DND-41 (cell line): ENCODE results near the gene NT5DC3.

ENCODE experiments used
- ATAC-seq: fragments of 200-7000 bp; cut with Tn5 transposase; 3 replicates; pipeline ENCODE4 v1.9.1; 2021; ENCODE audit warnings: low read depth; ENCODE audit not compliant: insufficient read depth
- DNase-seq: peaks from one replicate; pipeline ENCODE4 v3.0.0-alpha.2; 2020
- H2AFZ ChIP-seq: 2 replicates; pipeline ENCODE4 v1.6.0; 2012; ENCODE audit warnings: low read depth, low read length
- H3K27ac ChIP-seq: 2 replicates; pipeline ENCODE4 v1.5.1; 2012; ENCODE audit warnings: low read length, inconsistent platforms
- H3K27me3 ChIP-seq: fragments of 200-600 bp; sonication (generic); 2 replicates; pipeline ENCODE4 v1.6.0; 2012; ENCODE audit warnings: low read length, mild to moderate bottlenecking, inconsistent platforms; ENCODE audit not compliant: insufficient read depth, poor library complexity
- H3K36me3 ChIP-seq: 2 replicates; pipeline ENCODE4 v1.5.1; 2012; ENCODE audit warnings: low read length, inconsistent platforms; ENCODE audit not compliant: insufficient read depth
- H3K4me1 ChIP-seq: 2 replicates; pipeline ENCODE4 v1.5.1; 2012; ENCODE audit warnings: mild to moderate bottlenecking, low read length; ENCODE audit not compliant: insufficient read depth
- H3K4me2 ChIP-seq: 2 replicates; pipeline ENCODE4 v1.6.0; 2012; ENCODE audit warnings: mild to moderate bottlenecking, moderate library complexity, low read length, inconsistent platforms; ENCODE audit not compliant: insufficient read depth
- H3K4me3 ChIP-seq, 2 experiments: fragments of 200-600 bp in 1 of 2; shearing (Covaris generic) in 1 of 2; 2 replicates each; pipeline ENCODE4 v1.5.1; 2012 to 2016; ENCODE audit warnings: inconsistent platforms in 2 of 2, low read length in 2 of 2, mild to moderate bottlenecking in 2 of 2, low read depth in 1 of 2, moderate library complexity in 1 of 2
- H3K79me2 ChIP-seq: 2 replicates; pipeline ENCODE4 v1.6.0; 2012; ENCODE audit warnings: low read length, inconsistent platforms; ENCODE audit not compliant: insufficient read depth
- H3K9ac ChIP-seq: 2 replicates; pipeline ENCODE4 v1.6.0; 2012; ENCODE audit warnings: low read depth, mild to moderate bottlenecking, inconsistent platforms, low read length, moderate library complexity
- H3K9me3 ChIP-seq: 2 replicates; pipeline ENCODE4 v1.5.1; 2012; ENCODE audit warnings: low read length, moderate library complexity, mild to moderate bottlenecking, inconsistent platforms; ENCODE audit not compliant: insufficient read depth, severe bottlenecking
- H4K20me1 ChIP-seq: 2 replicates; pipeline ENCODE4 v1.6.0; 2012; ENCODE audit warnings: low read length; ENCODE audit not compliant: insufficient read depth
- CTCF ChIP-seq: IDR thresholded peaks from 2 replicates; pipeline ENCODE4 v1.5.1; 2012; ENCODE audit warnings: borderline replicate concordance, low read length, moderate library complexity, mild to moderate bottlenecking; ENCODE audit not compliant: poor library complexity, severe bottlenecking; ENCODE audit errors: extremely low read depth
- EZH2 ChIP-seq: IDR thresholded peaks from 3 replicates; pipeline ENCODE4 v1.6.1; 2012; ENCODE audit warnings: borderline replicate concordance, low read depth, mild to moderate bottlenecking, moderate library complexity, low read length, inconsistent platforms; ENCODE audit not compliant: severe bottlenecking

Gene NT5DC3

GRCh38 chr12:103758310-103759089 is 82.5 kb downstream of the NT5DC3 start:
- Histone ChIP-seq H3K4me3 (no peak overlapping the region), H3K9ac (no peak overlapping the region), H3K36me3 (no peaks in the 10 kb centered on the region), H3K27ac (no peak overlapping the region), H3K79me2 (no peaks in the 10 kb centered on the region), H3K27me3 (no peaks in the 10 kb centered on the region), H4K20me1 (no peaks in the 10 kb centered on the region), H3K9me3 (no peaks in the 10 kb centered on the region), H2AFZ (no peak overlapping the region), H3K4me1 (no peaks in the 10 kb centered on the region), H3K4me2 (no peak overlapping the region)
- ATAC-seq (no peak), DNase-seq (no peak)
- TF ChIP-seq CTCF = no peak
- no peak for TF ChIP-seq EZH2

DNA sequence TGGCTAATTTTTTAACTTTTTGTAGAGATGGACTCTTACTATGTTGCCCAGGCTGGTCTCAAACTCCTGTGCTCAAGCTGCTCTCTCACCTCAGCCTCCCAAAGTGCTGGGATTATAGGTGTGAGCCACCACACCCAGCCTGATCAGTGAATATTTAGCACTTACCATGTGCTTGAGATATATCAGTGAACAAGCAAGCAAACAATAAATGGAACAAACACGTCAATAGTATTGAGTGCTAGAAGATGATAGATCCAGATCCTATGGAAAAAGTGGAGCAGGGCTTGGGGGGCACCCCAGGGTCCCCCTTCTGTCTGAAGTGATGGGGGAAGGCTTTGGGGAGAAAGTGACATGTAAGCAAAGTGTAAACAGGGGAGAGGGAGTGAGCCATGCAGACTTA is 83.8 kb downstream of the NT5DC3 start:
- no peaks in the 10 kb centered on the region for H3K9me3 ChIP-seq
- H3K36me3 ChIP-seq = no peaks in the 10 kb centered on the region
- no peaks in the 10 kb centered on the region for H4K20me1 ChIP-seq
- H3K4me2 ChIP-seq = no peak overlapping the region
- H3K4me3 ChIP-seq = no peak overlapping the region
- H3K9ac ChIP-seq = no peak overlapping the region
- DNase-seq = no peak
- H3K27me3 ChIP-seq = no peaks in the 10 kb centered on the region
- H3K27ac ChIP-seq = no peak overlapping the region
- H3K4me1 ChIP-seq = no peaks in the 10 kb centered on the region
- TF ChIP-seq EZH2 (no peak), CTCF (no peak)
- H3K79me2 ChIP-seq = no peaks in the 10 kb centered on the region
- H2AFZ ChIP-seq = no peak overlapping the region
- ATAC-seq = no peak

DNA sequence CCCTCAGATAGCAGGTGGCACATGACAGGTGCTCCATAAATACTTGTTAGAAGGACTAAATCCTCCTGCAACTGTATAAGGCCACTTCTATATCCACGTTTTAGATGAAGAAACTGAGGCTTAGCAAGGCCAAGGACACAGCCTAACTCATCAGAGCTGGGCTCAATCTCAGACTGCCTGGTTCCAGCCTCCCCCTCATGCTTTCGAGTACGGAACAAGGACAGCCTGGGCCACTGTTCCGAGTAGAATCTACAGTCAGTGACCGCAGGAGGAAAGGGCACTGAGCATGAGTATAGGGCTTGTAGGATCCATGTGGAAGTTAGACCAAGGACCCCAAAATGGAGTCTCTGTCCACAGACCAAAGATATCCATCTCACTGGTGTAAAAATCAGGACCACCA is 84.6 kb downstream of the NT5DC3 start:
- Histone ChIP-seq H3K79me2 (no peaks in the 10 kb centered on the region), H2AFZ (no peak overlapping the region), H3K9me3 (no peaks in the 10 kb centered on the region), H3K27ac (no peak overlapping the region), H3K36me3 (no peaks in the 10 kb centered on the region), H3K4me2 (no peak overlapping the region), H3K4me3 (no peak overlapping the region), H4K20me1 (no peaks in the 10 kb centered on the region), H3K27me3 (no peaks in the 10 kb centered on the region), H3K4me1 (no peaks in the 10 kb centered on the region), H3K9ac (no peak overlapping the region)
- TF ChIP-seq CTCF (no peak), EZH2 (no peak)
- DNase-seq = no peak
- ATAC-seq = no peak

GRCh38 chr12:103755425-103755824 is 85.6 kb downstream of the NT5DC3 start:
- Histone ChIP-seq H3K4me1 (no peaks in the 10 kb centered on the region), H3K27ac (no peak overlapping the region), H4K20me1 (no peaks in the 10 kb centered on the region), H3K36me3 (no peaks in the 10 kb centered on the region), H3K9me3 (no peaks in the 10 kb centered on the region), H3K9ac (no peak overlapping the region), H3K4me2 (no peak overlapping the region), H3K79me2 (no peaks in the 10 kb centered on the region), H2AFZ (no peak overlapping the region), H3K27me3 (peaks cover 6% of the 10 kb centered on the region), H3K4me3 (no peak overlapping the region)
- DNase-seq (no peak), ATAC-seq (no peak)
- TF ChIP-seq EZH2 = no peak
- TF ChIP-seq CTCF = no peak
